ENCODE measurements around the gene C3orf38. TPM values are rescaled to one million over a fixed set of nuclear protein-coding genes. Genes with fewer than 3 reads are reported as not detected.
A peak's percentile ranks its signal among the peaks of the same experiment; 100 is the strongest.
"Not testable (repeated sequence)": the region's sequence is repeated elsewhere in the genome, so short reads cannot be mapped to it uniquely, and the experiment has no call there.

Gene C3orf38
- polyA plus RNA-seq, 2 donors: 4.7 to 8.2 TPM

- H3K27ac ChIP-seq (ENCODE audit: low read depth in 2 of 2, low read length in 1 of 2): no peak overlapping the region
- H3K4me1 ChIP-seq (ENCODE audit: control insufficient read depth in 2 of 2, insufficient read depth in 2 of 2, low read length in 1 of 2): peaks cover 3% of the 10 kb centered on the region in 2 donors
These were observed 1.0 kb downstream of the C3orf38 start for GRCh38 chr3:88150806-88151205.

GRCh38 chr3:88151358-88151757, 1.6 kb downstream of the C3orf38 start:
- Histone ChIP-seq H3K27ac (ENCODE audit: low read depth in 2 of 2, low read length in 1 of 2) (no peak overlapping the region), H3K4me3 (ENCODE audit: low read depth in 1 of 2, low read length in 2 of 2) (peak overlapping the region in 1 of 2 donors; percentile 95), H3K36me3 (ENCODE audit: control insufficient read depth in 2 of 2, insufficient read depth in 2 of 2, low read length in 1 of 2) (peaks cover 0 to 6% of the 10 kb centered on the region in 2 donors), H3K4me1 (ENCODE audit: control insufficient read depth in 2 of 2, insufficient read depth in 2 of 2, low read length in 1 of 2) (peaks cover 3% of the 10 kb centered on the region in 2 donors), H3K27me3 (ENCODE audit: control insufficient read depth in 1 of 2, insufficient read depth in 2 of 2, low read length in 2 of 2) (no peaks in the 10 kb centered on the region), H3K9me3 (ENCODE audit: control insufficient read depth in 2 of 2, insufficient read depth in 1 of 2, low read depth in 1 of 2, low read length in 1 of 2) (no peaks in the 10 kb centered on the region)
- 28 to 31% methylated on average over 4 of the region's 4 CpGs for whole genome bisulfite sequencing, 2 donors

More at GRCh38 chr3:88150806-88151205, 1.0 kb downstream of the C3orf38 start:
- 1% methylated on average over 6 of the region's 6 CpGs for WGBS, 2 donors
- Histone ChIP-seq H3K4me3 (ENCODE audit: low read depth in 1 of 2, low read length in 2 of 2) (peak overlapping the region in 1 of 2 donors; percentile 95), H3K36me3 (ENCODE audit: control insufficient read depth in 2 of 2, insufficient read depth in 2 of 2, low read length in 1 of 2) (peaks cover 0 to 2% of the 10 kb centered on the region in 2 donors), H3K9me3 (ENCODE audit: control insufficient read depth in 2 of 2, insufficient read depth in 1 of 2, low read depth in 1 of 2, low read length in 1 of 2) (no peaks in the 10 kb centered on the region), H3K27me3 (ENCODE audit: control insufficient read depth in 1 of 2, insufficient read depth in 2 of 2, low read length in 2 of 2) (no peaks in the 10 kb centered on the region)

GRCh38 chr3:88152841-88153240, 3.1 kb downstream of the C3orf38 start:
- Histone ChIP-seq H3K27ac (ENCODE audit: low read depth in 2 of 2, low read length in 1 of 2) (no peak overlapping the region), H3K27me3 (ENCODE audit: control insufficient read depth in 1 of 2, insufficient read depth in 2 of 2, low read length in 2 of 2) (no peaks in the 10 kb centered on the region), H3K4me1 (ENCODE audit: control insufficient read depth in 2 of 2, insufficient read depth in 2 of 2, low read length in 1 of 2) (peaks cover under 1 to 3% of the 10 kb centered on the region in 2 donors), H3K9me3 (ENCODE audit: control insufficient read depth in 2 of 2, insufficient read depth in 1 of 2, low read depth in 1 of 2, low read length in 1 of 2) (no peaks in the 10 kb centered on the region), H3K36me3 (ENCODE audit: control insufficient read depth in 2 of 2, insufficient read depth in 2 of 2, low read length in 1 of 2) (peaks cover 0 to 6% of the 10 kb centered on the region in 2 donors), H3K4me3 (ENCODE audit: low read depth in 1 of 2, low read length in 2 of 2) (no peak overlapping the region)
- WGBS, 2 donors: 75 to 79% methylated on average over 2 of the region's 2 CpGs

- no peaks in the 10 kb centered on the region for H3K4me1 ChIP-seq (ENCODE audit: control insufficient read depth in 2 of 2, insufficient read depth in 2 of 2, low read length in 1 of 2)
- H3K27ac ChIP-seq (ENCODE audit: low read depth in 2 of 2, low read length in 1 of 2): no peak overlapping the region
- H3K4me3 ChIP-seq (ENCODE audit: low read depth in 1 of 2, low read length in 2 of 2): no peak overlapping the region
- peaks cover 0 to 3% of the 10 kb centered on the region in 2 donors for H3K36me3 ChIP-seq (ENCODE audit: control insufficient read depth in 2 of 2, insufficient read depth in 2 of 2, low read length in 1 of 2)
- 95 to 99% methylated on average over 2 of the region's 2 CpGs for WGBS, 2 donors
- no peaks in the 10 kb centered on the region for H3K27me3 ChIP-seq (ENCODE audit: control insufficient read depth in 1 of 2, insufficient read depth in 2 of 2, low read length in 2 of 2)
- no peaks in the 10 kb centered on the region for H3K9me3 ChIP-seq (ENCODE audit: control insufficient read depth in 2 of 2, insufficient read depth in 1 of 2, low read depth in 1 of 2, low read length in 1 of 2)
These were observed 16.7 kb downstream of the C3orf38 start for GRCh38 chr3:88166419-88166971.

- H3K36me3 ChIP-seq (ENCODE audit: control insufficient read depth in 2 of 2, insufficient read depth in 2 of 2, low read length in 1 of 2): peaks cover 0 to 2% of the 10 kb centered on the region in 2 donors
- H3K4me3 ChIP-seq (ENCODE audit: low read depth in 1 of 2, low read length in 2 of 2): no peak overlapping the region
- 92 to 95% methylated on average over 6 of the region's 6 CpGs for WGBS, 2 donors
- no peaks in the 10 kb centered on the region for H3K9me3 ChIP-seq (ENCODE audit: control insufficient read depth in 2 of 2, insufficient read depth in 1 of 2, low read depth in 1 of 2, low read length in 1 of 2)
- H3K27ac ChIP-seq (ENCODE audit: low read depth in 2 of 2, low read length in 1 of 2): no peak overlapping the region
- no peaks in the 10 kb centered on the region for H3K27me3 ChIP-seq (ENCODE audit: control insufficient read depth in 1 of 2, insufficient read depth in 2 of 2, low read length in 2 of 2)
- no peaks in the 10 kb centered on the region for H3K4me1 ChIP-seq (ENCODE audit: control insufficient read depth in 2 of 2, insufficient read depth in 2 of 2, low read length in 1 of 2)
These were observed 17.4 kb downstream of the C3orf38 start for GRCh38 chr3:88167173-88167572.

- Histone ChIP-seq H3K27me3 (ENCODE audit: control insufficient read depth in 1 of 2, insufficient read depth in 2 of 2, low read length in 2 of 2) (no peaks in the 10 kb centered on the region), H3K27ac (ENCODE audit: low read depth in 2 of 2, low read length in 1 of 2) (no peak overlapping the region), H3K4me1 (ENCODE audit: control insufficient read depth in 2 of 2, insufficient read depth in 2 of 2, low read length in 1 of 2) (no peaks in the 10 kb centered on the region), H3K4me3 (ENCODE audit: low read depth in 1 of 2, low read length in 2 of 2) (no peak overlapping the region), H3K36me3 (ENCODE audit: control insufficient read depth in 2 of 2, insufficient read depth in 2 of 2, low read length in 1 of 2) (no peaks in the 10 kb centered on the region), H3K9me3 (ENCODE audit: control insufficient read depth in 2 of 2, insufficient read depth in 1 of 2, low read depth in 1 of 2, low read length in 1 of 2) (no peaks in the 10 kb centered on the region)
- 90 to 96% methylated on average over 2 of the region's 2 CpGs for WGBS, 2 donors
These were observed 17.9 kb downstream of the C3orf38 start for GRCh38 chr3:88167704-88168103.

GRCh38 chr3:88168171-88168570, 18.4 kb downstream of the C3orf38 start:
- Histone ChIP-seq H3K4me1 (ENCODE audit: control insufficient read depth in 2 of 2, insufficient read depth in 2 of 2, low read length in 1 of 2) (no peaks in the 10 kb centered on the region), H3K9me3 (ENCODE audit: control insufficient read depth in 2 of 2, insufficient read depth in 1 of 2, low read depth in 1 of 2, low read length in 1 of 2) (no peaks in the 10 kb centered on the region), H3K36me3 (ENCODE audit: control insufficient read depth in 2 of 2, insufficient read depth in 2 of 2, low read length in 1 of 2) (no peaks in the 10 kb centered on the region), H3K27ac (ENCODE audit: low read depth in 2 of 2, low read length in 1 of 2) (no peak overlapping the region), H3K4me3 (ENCODE audit: low read depth in 1 of 2, low read length in 2 of 2) (no peak overlapping the region), H3K27me3 (ENCODE audit: control insufficient read depth in 1 of 2, insufficient read depth in 2 of 2, low read length in 2 of 2) (no peaks in the 10 kb centered on the region)
- WGBS, 2 donors: 88 to 92% methylated on average over 5 of the region's 5 CpGs

GRCh38 chr3:88180398-88180999, 30.7 kb downstream of the C3orf38 start:
- H3K9me3 ChIP-seq (ENCODE audit: control insufficient read depth in 2 of 2, insufficient read depth in 1 of 2, low read depth in 1 of 2, low read length in 1 of 2): no peaks in the 10 kb centered on the region
- no peaks in the 10 kb centered on the region for H3K27me3 ChIP-seq (ENCODE audit: control insufficient read depth in 1 of 2, insufficient read depth in 2 of 2, low read length in 2 of 2)
- H3K36me3 ChIP-seq (ENCODE audit: control insufficient read depth in 2 of 2, insufficient read depth in 2 of 2, low read length in 1 of 2): no peaks in the 10 kb centered on the region
- H3K4me1 ChIP-seq (ENCODE audit: control insufficient read depth in 2 of 2, insufficient read depth in 2 of 2, low read length in 1 of 2): no peaks in the 10 kb centered on the region
- no peak overlapping the region for H3K27ac ChIP-seq (ENCODE audit: low read depth in 2 of 2, low read length in 1 of 2)
- no peak overlapping the region for H3K4me3 ChIP-seq (ENCODE audit: low read depth in 1 of 2, low read length in 2 of 2)
- 57 to 60% methylated on average over 4 of the region's 4 CpGs for WGBS, 2 donors

GRCh38 chr3:88182165-88182918, 32.6 kb downstream of the C3orf38 start:
- H3K36me3 ChIP-seq (ENCODE audit: control insufficient read depth in 2 of 2, insufficient read depth in 2 of 2, low read length in 1 of 2); H3K27ac ChIP-seq (ENCODE audit: low read depth in 2 of 2, low read length in 1 of 2); H3K9me3 ChIP-seq (ENCODE audit: control insufficient read depth in 2 of 2, insufficient read depth in 1 of 2, low read depth in 1 of 2, low read length in 1 of 2); H3K4me1 ChIP-seq (ENCODE audit: control insufficient read depth in 2 of 2, insufficient read depth in 2 of 2, low read length in 1 of 2); H3K4me3 ChIP-seq (ENCODE audit: low read depth in 1 of 2, low read length in 2 of 2); H3K27me3 ChIP-seq (ENCODE audit: control insufficient read depth in 1 of 2, insufficient read depth in 2 of 2, low read length in 2 of 2): not testable (repeated sequence)
- WGBS, 2 donors: 85 to 88% methylated on average over 9 of the region's 9 CpGs

Data from esophagus (tissue), 2 donors.